Islet precursor cell (in vitro differentiated cells): Measurements from ENCODE around the gene KCNMB2.
"Not testable (repeated sequence)": the region's sequence is repeated elsewhere in the genome, so short reads cannot be mapped to it uniquely, and the experiment has no call there.

Experiments used
- DNase-seq: peaks from one replicate; pipeline ENCODE4 v3.0.0-alpha.2; 2018

Gene KCNMB2

DNA sequence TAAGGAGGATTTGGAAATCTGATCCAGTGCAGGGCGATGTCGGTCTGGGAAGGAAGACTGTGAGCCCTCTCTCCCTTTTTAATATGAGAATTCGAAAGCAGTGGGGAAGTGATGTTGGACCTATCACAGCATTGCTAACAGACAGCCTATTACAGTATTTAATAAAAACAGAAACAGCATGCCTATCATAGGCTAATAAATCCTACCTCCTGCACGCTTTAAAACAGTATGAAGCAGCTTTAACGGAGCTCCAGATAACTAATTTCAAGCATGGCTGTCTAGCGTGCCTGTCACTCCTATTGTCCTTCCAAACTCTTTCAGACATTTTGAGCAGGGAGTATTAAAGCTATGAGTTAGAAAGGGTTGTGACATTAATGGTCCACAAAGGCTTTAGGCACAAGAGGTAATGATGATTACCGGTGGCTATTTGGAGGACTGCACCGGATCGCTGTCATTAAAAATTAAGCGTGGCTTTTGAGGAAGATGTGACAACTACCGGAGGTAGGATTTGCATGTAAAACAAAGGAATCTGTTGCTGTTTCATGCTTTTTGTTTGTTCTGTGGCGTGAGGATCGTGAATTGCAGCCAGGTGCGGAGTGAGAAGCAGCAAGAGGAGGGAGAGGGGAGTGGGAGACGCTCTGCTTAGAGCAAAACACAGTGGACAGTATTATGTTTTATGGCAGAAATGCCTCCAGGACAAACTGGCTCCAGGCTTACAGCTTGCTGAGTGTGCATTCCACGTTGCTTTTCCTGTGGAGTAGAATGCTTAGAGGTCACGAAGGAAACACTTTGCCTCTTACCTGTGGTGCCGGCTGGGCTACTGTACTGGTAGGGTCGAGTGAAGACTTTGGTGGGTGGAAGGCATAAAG, at the start of gene KCNMB2:
TSS of gene KCNMB2 (plus strand) at position 226 of the 869 bp plus-strand sequence.
- DNase-seq: no peak

DNA sequence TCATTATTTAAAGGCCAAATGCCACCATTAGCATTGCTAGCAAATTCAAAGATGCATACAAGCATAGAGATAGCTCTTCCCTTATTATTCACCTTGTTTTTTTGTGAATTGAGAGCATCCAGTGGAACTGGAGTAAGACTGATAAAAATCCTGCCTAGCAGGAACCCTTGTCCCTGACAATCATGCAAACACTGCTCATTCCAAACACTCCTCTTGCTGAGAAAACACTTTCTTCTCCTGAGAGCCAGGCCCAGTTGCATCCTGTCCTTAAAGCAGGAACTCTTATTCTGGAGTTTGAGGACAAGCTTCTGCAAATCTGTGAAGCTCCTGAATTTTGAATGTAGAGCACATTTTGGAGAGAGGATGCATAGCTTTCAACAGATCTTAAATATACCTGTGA, 49.3 kb upstream of the KCNMB2 start:
- DNase-seq: no peak

DNA sequence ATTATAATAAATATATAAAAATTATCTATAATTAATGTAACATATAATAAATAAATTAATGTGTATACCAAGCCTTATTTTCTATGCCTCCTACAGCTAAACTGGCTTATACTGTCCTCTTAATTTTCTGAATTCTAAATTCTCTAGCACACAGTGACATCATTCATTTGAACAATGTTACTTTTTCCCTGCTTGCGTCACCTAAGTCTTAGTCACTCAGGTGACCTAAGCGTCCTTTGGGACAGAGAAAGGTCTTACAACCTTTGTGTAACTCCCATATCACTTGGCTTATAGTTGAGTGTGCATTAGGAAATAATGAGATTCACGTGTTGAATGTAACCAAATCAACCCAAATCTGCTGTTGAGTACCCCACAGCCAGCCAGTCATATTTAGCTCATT, 48.5 kb upstream of the KCNMB2 start:
- DNase-seq: no peak

DNA sequence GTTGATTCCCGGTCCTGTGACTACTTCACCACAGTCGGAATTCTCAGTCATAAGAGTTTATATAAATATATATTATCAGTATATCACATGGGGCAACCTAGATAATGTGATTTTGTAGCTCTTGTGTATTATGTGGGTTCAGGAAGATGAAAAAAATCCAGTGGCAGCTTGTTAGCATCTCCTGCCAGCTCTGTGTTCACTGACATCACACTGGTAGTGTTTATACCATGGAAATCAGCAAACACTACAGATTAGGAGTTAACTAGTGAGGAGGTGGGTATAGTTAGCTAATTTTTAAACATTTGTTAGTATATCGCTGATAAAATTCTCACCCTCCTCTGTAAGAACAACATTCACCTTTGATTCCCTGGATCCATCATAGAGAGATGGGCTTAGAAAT, 44.5 kb upstream of the KCNMB2 start:
- no peak for DNase-seq

DNA sequence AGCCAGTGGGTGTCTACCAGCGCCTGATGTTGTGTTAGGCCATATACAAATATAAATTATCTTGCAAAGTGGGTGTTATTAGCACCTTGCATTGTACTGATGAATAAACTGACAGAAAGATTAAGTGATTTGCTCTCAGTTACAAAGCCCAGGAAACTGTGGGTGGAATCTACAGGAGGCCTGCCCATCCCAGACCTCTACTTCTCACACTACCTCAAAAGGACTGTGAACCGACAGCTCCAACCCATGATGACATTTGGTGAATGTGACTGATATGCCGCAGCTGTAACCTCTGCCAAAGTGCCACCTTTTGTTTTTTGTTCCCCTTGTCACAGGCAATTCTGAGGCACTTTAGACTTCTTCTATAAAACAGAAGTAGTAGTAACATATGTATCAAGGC, 43.7 kb upstream of the KCNMB2 start:
- DNase-seq: no peak

DNA sequence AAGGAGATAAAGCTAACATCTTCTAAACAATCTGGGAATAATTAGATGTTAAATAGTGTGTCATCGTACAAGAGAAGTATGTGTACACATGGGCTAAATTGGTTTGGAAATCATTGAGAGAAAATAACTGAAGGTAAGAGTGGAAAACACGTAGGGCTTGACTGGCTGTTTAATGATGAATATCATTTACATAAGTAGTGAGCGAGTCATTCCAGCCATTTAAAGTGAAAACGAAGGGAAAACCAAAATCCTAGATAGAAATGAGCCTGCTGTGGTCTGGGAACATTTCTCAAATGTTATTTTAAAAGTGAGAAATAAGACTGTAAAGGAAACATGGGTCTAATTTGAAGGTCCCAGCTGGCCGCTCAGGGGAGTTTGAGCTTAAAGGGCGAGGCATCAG, 41.9 kb upstream of the KCNMB2 start:
- no peak for DNase-seq

DNA sequence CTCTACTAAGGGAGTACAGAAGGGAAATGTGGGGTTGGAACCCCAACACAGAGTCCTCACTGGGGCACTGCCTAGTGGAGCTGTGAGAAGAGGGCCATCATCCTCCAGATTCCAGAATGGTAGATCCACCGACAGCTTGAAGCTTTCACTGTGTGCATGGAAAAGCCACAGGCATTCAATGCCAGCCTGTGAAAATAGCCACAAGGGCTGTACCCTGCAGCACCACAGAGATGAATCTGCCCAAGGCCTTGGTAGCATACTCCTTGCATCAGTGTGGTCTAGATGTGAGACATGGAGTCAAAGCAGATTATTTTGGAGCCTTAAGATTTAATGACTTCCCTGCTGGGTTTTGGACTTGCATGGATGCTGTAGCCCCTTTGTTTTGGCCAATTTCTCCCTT, 39.3 kb upstream of the KCNMB2 start:
- DNase-seq: no peak

DNA sequence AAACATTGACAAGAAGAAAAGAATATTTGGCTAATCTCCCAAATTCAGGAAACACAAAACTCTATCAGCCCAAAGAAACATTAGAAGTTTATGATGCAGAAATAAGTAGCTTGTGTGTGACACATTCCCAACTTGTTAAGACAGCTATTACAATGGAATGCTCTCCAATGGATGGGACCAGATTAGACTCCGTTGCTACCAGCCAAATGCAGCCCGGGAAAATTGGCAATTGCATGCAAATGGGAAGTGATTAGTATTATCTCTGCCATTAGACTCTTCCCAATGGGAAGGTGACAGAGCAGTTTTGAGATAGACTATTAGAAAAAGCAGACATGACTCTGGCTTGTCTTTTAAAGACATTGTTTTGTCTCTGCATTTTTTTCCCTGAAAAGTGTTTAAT, 37.4 kb upstream of the KCNMB2 start:
- no peak for DNase-seq

DNA sequence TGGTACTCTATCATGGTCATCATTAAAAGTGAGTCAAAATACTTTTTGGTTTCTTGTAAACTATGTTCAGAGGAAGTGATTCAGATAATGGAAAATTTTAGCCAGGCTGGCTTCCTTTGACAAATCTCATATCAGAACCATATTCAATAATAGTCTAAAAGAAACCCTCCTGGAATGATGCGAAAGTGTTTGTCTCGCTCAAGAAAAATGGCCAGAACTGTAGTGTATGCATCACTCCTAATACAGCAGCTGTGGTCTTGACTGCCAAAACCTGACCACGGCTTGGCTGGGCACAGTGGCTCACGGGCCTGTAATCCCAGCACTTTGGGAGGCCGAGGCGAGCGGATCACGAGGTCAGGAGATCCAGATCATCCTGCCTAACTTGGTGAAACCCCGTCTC, 35.6 kb upstream of the KCNMB2 start:
- no peak for DNase-seq

DNA sequence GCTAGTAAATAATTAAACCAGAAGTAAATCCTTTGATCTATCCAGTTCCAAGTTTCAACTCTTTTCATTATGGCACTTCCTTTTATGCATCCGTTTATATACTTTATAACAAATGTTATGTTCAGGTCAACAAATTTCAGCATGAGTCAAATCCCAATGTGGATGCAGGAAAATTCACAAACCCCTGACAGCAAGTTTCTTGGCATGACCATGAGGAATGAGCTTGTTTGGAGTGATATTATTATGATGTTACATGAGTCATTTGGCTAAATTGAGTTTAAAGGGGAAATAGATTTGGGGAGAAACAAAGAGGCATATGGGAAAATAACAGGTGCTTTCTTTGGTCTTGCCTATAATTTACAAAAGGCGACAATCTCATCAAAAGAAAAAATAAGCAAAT, 32.1 kb upstream of the KCNMB2 start:
- DNase-seq: no peak

DNA sequence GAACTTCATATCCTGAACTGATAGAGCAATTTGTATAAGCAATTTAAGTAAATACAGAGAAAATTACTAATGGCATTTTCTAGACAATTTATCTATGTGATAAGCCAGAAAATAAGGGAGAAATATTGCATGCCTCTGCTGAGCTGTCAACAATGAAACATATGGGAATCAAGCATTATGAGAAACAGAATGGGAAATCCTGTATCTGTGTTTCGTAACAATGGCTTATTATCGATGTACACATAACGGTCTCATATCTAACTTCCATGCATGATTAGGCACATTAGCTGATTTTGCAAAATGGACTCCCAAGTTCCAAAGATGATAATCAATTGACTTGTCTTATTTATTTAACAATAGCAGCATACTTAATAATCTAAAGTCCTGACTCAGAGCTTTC, 30.4 kb upstream of the KCNMB2 start:
- no peak for DNase-seq

DNA sequence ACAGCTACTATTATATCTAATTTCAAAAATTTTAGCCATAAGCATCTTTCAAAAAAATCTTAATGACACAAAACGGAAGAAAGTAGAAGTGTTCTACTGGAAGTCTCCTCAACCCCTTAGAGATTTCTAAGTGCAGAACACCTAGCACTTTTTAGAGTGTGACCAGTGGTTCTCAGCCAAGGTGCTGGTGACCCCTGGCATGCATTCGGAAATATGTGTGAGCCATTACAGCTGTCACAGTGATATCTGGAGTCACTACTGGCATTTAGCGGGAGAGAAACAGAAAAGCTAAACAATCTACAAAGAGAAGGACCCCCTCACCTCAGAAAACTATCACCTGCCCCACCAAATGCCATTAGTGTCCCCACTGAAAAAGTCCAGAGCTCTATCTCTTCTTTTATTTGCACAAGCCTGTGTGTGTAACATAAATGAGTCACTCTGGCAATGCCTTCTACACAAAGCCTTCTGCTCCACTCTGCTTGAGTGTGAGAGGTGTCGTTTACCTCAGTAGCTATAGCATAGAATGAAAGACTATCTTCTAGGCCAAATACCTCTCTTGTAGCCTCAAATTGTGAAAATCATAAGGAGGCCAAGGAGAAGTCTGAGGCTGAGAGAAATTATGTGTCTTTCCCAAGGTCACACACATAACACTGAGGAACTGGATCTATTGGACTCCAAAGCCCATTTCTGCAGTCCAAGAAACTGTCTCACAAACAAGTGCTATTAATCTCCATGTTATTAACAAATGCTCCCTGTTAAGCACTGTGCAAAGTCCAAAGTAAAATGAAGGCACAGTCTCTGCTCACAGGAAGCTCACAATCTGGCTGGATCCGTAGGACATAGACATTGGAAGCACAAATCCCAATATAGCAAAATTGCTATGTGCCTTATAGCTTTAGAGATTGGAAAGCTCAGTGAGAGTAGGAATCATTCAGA, 28.5 kb upstream of the KCNMB2 start:
- no peak for DNase-seq

DNA sequence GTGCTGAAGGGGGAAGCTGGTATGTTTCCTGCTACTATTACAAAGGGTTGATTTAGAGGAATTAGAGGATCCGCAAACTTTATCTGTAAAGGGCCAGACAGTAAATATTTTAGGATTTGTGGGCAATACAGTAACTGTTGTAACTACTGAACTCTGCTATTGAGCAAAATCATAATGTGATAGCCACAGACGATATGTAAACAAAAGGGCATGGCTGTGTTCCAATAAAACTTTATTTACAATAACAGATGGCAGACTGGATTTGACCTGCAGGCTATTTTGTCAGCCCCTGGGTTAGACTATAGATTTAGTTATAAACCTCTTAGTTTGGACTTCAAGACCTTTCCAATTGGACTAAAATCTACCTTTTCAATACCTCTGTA, 27.8 kb upstream of the KCNMB2 start:
- DNase-seq: no peak

DNA sequence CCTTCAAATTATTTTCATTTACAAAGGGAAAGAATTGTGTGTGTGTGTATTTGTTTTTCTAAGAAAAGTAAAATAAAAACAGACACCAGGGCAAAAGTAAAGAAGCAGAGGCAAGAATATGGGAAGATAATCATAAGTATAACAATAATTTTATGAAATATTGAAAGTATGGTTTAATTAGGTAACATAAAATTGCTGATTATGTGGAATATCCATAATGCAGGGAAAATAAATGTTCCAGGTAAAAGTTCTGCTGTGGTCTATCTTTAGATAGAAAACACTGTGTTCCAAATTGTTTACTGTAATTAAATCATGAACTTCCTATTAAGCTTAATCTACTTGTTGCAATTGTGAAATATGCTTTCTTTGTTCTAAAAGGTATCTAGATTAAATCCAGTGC, 25.7 kb upstream of the KCNMB2 start:
- no peak for DNase-seq

DNA sequence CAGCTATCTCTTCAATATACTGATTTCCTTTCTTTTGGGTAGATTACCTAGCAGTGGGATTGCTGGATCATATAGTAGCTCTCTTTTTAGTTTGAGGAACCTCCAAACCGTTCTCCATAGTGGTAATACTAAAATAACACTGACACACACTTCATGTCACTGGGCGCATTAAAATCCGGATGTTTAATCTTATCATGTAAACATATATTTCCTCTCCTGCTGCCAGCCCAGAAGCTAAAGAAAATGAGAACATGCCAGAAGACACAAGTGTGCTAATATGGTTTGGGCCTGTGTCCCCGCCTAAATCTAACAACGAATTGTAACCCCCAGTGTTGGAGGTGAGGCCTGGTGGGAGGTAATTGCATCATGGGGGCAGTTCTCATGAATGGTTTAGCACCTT, 23.6 kb upstream of the KCNMB2 start:
- DNase-seq: no peak

DNA sequence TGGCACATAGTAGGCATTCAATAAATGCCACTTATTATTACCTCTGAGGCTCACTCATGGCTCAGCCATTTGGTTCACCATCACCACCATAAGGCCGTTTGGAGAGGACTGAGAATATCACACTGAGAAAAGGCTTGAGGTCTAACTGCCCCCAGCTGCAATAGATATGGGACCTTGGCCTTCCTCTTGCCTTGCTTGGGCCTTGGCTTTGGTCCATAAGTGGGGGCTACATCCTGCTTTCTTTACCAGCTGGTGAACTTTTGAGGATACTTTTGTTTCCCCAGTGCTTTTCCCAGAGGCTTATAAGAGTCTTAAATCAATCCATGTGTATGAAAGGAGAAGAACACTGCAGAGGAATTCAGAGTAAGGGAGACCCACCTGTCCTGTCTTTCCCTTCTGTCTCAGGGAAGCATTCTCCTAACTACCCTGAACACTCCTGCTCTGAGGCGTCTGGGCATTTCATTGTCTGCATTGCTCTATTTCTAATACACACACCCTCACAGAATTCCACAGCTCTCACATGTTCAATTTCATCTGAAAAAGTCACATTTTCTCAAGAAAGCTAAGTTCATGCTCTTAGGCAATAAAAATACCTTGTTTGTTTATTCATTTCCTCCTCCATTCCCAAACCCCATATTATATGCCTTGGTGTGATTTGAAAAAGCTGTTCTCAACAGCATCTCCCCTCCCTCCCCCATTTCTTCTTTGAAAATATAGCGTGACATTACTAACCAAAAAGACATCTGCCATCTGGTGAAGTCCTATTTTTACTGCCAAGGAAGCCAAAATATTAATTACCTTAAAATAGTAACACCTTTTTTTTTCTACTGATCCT, 22.5 kb upstream of the KCNMB2 start:
- no peak for DNase-seq

DNA sequence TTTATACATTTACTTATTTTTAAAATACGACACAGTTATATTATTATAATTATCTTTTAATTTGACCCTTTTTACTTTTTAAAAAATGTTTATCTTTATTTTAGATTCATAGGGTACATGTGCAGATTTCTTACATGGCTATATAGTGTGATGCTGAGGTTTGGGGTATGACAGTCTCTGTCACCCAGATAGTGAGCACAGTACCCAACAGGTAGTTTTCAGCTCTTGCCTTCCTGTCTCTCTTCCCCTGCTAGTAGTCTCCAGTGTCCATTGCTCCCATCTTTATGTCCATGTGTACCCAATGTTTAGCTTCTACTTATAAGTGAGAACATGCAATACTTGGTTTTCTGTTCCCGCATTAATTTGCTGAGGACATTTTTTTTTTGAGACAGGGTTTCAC, 21.8 kb upstream of the KCNMB2 start:
- DNase-seq: no peak

DNA sequence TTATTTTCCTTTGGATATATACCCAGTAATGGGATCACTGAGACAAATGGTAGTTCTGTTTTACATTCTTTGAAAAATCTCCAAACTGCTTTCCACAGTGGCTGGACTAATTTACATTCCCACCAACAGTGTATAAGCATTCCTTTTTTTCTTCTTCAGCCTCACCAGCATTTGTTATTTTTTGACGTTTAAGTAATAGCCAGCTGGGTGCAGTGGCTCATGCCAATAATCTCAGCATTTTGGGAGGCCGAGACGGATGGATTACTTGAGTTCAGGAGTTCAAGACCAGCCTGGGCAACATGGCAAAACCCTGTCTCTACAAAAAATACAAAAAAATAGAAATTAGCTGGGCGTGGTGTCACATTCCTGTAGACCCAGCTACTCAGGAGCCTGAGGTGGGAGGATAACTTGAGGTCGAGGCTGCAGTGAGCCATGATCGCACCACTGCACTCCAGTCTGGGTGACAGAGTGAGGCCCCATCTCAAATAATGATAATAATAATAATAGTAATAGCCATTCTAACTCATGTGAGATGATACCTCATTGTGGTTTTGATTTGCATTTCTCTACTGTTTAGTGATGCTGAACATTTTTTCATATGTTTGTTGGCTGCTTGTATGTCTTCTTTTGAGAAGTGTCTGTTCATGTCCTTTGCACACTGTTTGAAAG, 21.0 kb upstream of the KCNMB2 start:
- DNase-seq: not testable (repeated sequence)

DNA sequence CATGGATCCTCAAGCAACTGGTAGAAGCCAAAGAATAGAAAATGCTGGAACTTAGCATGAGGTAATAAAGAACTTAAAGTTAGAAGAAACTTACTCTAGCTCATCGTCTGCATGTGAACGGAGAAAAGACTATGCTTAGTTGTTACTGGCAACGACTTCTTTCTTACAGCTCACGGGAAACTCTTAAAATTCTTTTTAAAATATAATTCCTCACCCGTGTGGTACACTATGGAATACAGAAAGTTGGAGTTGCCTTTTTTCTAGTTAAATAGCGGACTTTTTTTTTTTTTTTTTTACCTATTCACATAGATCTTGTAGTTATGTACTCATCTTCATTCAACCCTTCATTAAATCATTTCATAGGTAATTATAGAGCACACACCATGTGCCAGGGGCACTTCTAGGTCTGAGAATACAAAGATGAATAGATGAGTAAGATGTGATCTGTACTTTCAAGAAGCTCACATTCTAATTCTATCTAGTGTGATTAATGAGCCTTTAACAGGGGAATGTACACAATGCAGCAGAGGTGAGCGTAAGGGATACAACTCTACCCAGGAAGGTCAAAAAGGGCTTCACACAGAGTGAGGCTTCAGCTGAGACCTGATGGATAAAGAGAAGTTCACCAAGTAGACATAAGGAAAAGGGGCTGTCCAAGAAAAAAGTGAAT, 18.4 kb upstream of the KCNMB2 start:
- no peak for DNase-seq

DNA sequence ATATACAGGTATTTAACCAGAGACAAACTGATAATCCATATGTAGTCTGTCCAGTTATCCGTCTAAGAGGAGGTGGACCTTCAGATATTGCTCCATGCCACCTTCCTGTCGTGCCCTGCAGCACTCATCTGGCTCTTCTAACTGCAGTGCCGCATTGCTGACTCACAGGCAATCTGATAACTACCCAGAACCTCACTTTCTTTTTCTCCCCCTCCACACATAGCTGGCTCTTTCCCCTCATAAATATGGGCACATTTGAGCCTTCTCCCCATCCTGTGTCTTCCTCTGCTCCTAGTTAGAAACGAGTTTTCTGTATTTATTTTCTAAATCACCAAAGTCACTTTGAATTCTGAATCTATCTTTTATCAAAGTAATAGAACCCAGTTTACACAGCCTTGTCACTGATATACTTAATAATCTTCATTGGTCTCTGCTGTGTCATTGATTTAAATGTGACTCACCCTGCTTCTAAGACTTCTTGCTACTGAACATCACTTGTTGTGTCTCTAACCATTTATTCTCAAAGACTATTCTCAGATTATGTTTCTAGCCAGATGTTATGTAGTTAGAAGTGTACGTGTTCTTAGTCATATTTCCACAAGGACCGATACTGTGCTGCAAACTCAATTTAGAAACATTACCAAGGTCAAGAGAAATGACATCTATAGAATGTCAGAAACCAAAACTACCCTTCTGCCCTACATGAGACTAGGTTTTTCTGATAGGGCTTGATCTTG, 17.4 kb upstream of the KCNMB2 start:
- no peak for DNase-seq

DNA sequence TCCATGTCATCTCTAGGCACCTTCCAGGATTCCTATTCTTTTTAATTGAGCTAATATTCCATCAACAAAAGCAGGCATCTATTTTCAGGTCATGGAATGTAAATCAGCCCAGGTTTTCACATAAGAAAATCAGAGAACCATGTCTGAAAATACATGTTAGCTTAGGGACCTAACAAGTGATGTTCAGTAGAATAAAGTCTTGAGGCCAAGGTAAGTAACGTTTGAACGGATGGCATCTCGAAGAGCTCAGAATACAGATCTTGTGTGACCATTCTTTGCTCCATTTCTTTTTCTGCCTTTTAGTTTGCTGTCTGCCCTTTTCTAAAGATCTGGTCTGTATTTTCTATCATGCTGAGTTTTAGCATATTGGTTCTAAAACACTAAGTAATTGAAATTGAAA, 16.5 kb upstream of the KCNMB2 start:
- DNase-seq: no peak
